ENCODE data around the gene AMOTL1.

DNA sequence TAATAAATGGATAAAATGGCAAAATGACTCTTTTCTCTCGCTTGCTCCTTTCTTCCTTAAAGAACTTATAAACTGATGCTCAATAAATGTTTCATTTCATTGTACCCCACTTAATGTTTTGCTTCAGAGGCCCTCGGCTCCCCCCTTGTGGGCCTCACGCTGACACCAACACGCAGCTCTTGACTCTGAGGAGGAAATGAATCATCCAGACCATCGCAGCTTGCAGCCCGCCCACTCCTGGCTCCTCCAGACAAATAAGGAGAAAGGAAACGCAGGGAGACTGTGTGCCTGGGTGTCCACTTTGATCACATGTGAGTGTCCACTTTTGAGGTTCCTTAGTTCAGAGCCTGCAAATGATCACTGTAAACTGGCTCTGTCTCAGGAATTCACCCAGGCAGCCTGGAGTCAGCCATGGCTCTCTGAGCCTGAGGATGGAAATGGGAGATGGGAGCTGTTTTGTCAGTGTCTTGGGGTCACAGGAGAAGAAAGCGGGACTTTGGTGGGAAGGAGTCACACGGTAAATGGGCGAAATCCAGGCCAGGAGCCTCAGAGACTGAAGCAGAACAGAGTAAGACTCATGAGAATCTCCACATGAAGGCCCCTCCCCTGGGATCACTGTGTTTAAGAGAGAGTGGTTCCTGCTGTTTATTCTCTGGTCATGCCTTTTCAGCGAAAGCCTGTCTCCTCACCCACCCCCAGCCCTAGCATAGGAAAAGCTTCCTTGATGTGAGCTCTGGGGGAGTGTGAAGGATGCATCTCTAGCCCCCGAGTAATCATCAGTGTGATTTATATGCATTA lies 108.7 kb downstream of the AMOTL1 start:
- TF ChIP-seq CTCF (conservative IDR thresholded peaks at IDR 0.05; ENCODE audit: low read depth, low read length) (peak; percentile 58), EZH2phosphoT487 (IDR thresholded peaks at IDR 0.05; ENCODE audit: borderline replicate concordance, low read length) (no peak), EZH2 (IDR thresholded peaks at IDR 0.05; ENCODE audit: low read length, unreplicated experiment) (no peak)
